B cell (primary cell): ENCODE data around the gene CALML6. TPM values are rescaled to one million over a fixed set of nuclear protein-coding genes. Genes with fewer than 3 reads are reported as not detected.
A peak's percentile ranks its signal among the peaks of the same experiment; 100 is the strongest.

Experiments used
- ATAC-seq: fragments of 200-7000 bp; cut with Tn5 transposase; one replicate; pipeline ENCODE4 v1.10.0; 2021; ENCODE audit warnings: low read depth, mild to moderate bottlenecking, moderate number of reproducible peaks, moderate library complexity
- CTCF ChIA-PET: fragments of 350-600 bp; sonication (Branson Sonifier 250); formaldehyde crosslinking; loops from one replicate; lab custom pipeline; 2021; ENCODE audit warnings: antibody characterized with exemption, inconsistent platforms; lab: Charles Lee
- POLR2A ChIA-PET: fragments of 350-600 bp; sonication (Branson Sonifier 250); formaldehyde crosslinking; loops from one replicate; lab custom pipeline; 2021; ENCODE audit warnings: antibody characterized with exemption; lab: Charles Lee
- DNase-seq: peaks from one replicate; pipeline ENCODE4 v3.0.0; 2013
- H2AFZ ChIP-seq: 2 replicates; pipeline ENCODE4 v1.6.1; 2012; ENCODE audit warnings: mild to moderate bottlenecking, low read depth, low read length; ENCODE audit not compliant: insufficient read depth, poor library complexity, severe bottlenecking
- H3K27ac ChIP-seq, 2 donors: 1 replicate in 1 of 2; 2 replicates in 1 of 2; pipeline ENCODE4 v1.5.1; 2012 to 2013; ENCODE audit warnings: low read length in 2 of 2, mild to moderate bottlenecking in 2 of 2, moderate library complexity in 1 of 2
- H3K27me3 ChIP-seq, 4 experiments: fragments of 200-600 bp in 1 of 4; sonication (generic) in 1 of 4; replicated peaks in 1 of 4; 1 replicate in 2 of 4; 2 replicates in 2 of 4; pipeline versions ENCODE4 v1.6.1 to v1.7.0; 2013 to 2016; ENCODE audit warnings: low read length in 3 of 4, mild to moderate bottlenecking in 2 of 4, mixed read lengths in 1 of 4, moderate library complexity in 1 of 4; ENCODE audit not compliant: insufficient read depth in 4 of 4, control insufficient read depth in 3 of 4; ENCODE audit errors: control extremely low read depth in 1 of 4
- H3K36me3 ChIP-seq, 2 experiments: replicated peaks in 1 of 2; 1 replicate in 1 of 2; 2 replicates in 1 of 2; pipeline versions ENCODE4 v1.6.1 to v1.7.1; 2013; ENCODE audit warnings: low read length in 1 of 2; ENCODE audit not compliant: insufficient read depth in 2 of 2, control insufficient read depth in 1 of 2; ENCODE audit errors: control extremely low read depth in 1 of 2, extremely low read depth in 1 of 2
- H3K4me1 ChIP-seq, 2 donors: fragments of 200-600 bp in 1 of 2; sonication (generic) in 1 of 2; 1 replicate in 1 of 2; 2 replicates in 1 of 2; pipeline versions ENCODE4 v1.5.1 to v1.6.1; 2013 to 2017; ENCODE audit warnings: low read length in 2 of 2; ENCODE audit not compliant: control insufficient read depth in 2 of 2, insufficient read depth in 2 of 2
- H3K4me2 ChIP-seq: replicated peaks from 2 replicates; pipeline ENCODE3; 2012; ENCODE audit warnings: mild to moderate bottlenecking, low read depth, low read length; ENCODE audit not compliant: poor library complexity, severe bottlenecking
- H3K4me3 ChIP-seq, 5 experiments: fragments of 200-600 bp in 1 of 5; sonication (generic) in 1 of 5; 1 replicate in 3 of 5; 2 replicates in 2 of 5; pipeline versions ENCODE4 v1.5.1 to v1.7.0; 2011 to 2016; ENCODE audit warnings: low read length in 4 of 5, mild to moderate bottlenecking in 4 of 5, low read depth in 2 of 5, control low read depth in 1 of 5, moderate library complexity in 1 of 5; ENCODE audit not compliant: insufficient read depth in 1 of 5; ENCODE audit errors: control extremely low read depth in 1 of 5, extremely low read depth in 1 of 5
- H3K79me2 ChIP-seq: fragments of 200-600 bp; sonication (generic); one replicate; pipeline ENCODE4 v1.6.0; 2016; ENCODE audit warnings: low read length; ENCODE audit not compliant: control insufficient read depth, insufficient read depth
- H3K9ac ChIP-seq: fragments of 200-600 bp; sonication (generic); 2 replicates; pipeline ENCODE4 v1.6.1; 2017; ENCODE audit warnings: mild to moderate bottlenecking, low read length, moderate library complexity
- H3K9me3 ChIP-seq, 3 donors: one replicate each; pipeline versions ENCODE4 v1.6.1 to v1.7.1; 2013; ENCODE audit warnings: low read length in 2 of 3; ENCODE audit not compliant: control insufficient read depth in 2 of 3, insufficient read depth in 1 of 3; ENCODE audit errors: control extremely low read depth in 1 of 3
- H4K20me1 ChIP-seq: 2 replicates; pipeline ENCODE4 v1.6.0; 2012; ENCODE audit warnings: mild to moderate bottlenecking, low read length; ENCODE audit not compliant: insufficient read depth, control insufficient read depth, poor library complexity, severe bottlenecking
- H3K27ac Mint-ChIP-seq: one replicate; pipeline ENCODE4 v1.8.0; 2021; ENCODE audit warnings: mixed read lengths
- H3K27me3 Mint-ChIP-seq: one replicate; pipeline ENCODE4 v1.8.0; 2021; ENCODE audit warnings: mixed read lengths
- H3K4me1 Mint-ChIP-seq: one replicate; pipeline ENCODE4 v1.8.0; 2021; ENCODE audit warnings: mixed read lengths
- H3K4me3 Mint-ChIP-seq: one replicate; pipeline ENCODE4 v1.8.0; 2021; ENCODE audit warnings: mixed read lengths
- H3K9me3 Mint-ChIP-seq: one replicate; pipeline ENCODE4 v1.8.0; 2022; ENCODE audit warnings: mixed read lengths; ENCODE audit not compliant: insufficient read depth
- CTCF ChIP-seq: fragments of 200-600 bp; IDR thresholded peaks from one replicate; pipeline ENCODE4 v1.8.0; 2022; ENCODE audit warnings: antibody characterized with exemption, mild to moderate bottlenecking
- EZH2 ChIP-seq: IDR thresholded peaks from 2 replicates; pipeline ENCODE4 v1.6.1; 2012; ENCODE audit warnings: borderline replicate concordance, low read depth, mild to moderate bottlenecking, moderate library complexity, low read length; ENCODE audit not compliant: insufficient read depth, poor library complexity, severe bottlenecking
- WGBS: methylation state at CpG from one replicate; pipeline ENCODE4 v1.1.5; 2013; ENCODE audit warnings: missing lambda C conversion rate; ENCODE audit not compliant: insufficient coverage; 5-methylcytosine and 5-hydroxymethylcytosine counted together
- intact Hi-C: fragments of 100-400 bp; cut with micrococcal nuclease; formaldehyde crosslinking; loops from one replicate; pipeline ENCODE4 v1.10.0; 2022
- polyA plus RNA-seq: library from polyadenylated mRNA; depleted of rRNA; stranded (reverse); fragments of >200 nt; gene quantifications from 2 replicates; pipeline ENCODE4 v1.2.3, GENCODE V29; 2012
- total RNA-seq, 2 donors: library from RNA; stranded (reverse); fragments of 120-200 nt in 1 of 2; gene quantifications; 1 replicate in 1 of 2; 2 replicates in 1 of 2; pipeline versions ENCODE4 v1.2.3 to v1.2.4, GENCODE V29; 2013 to 2022

CALML6 gene
- total and polyA plus RNA-seq, 2 donors (not counting 1 experiment from before 2014, with no cell fraction given): 0.64 to 2.0 TPM

- Mint-ChIP-seq H3K27ac (peak overlapping the region; percentile 53), H3K27me3 (no peaks in the 10 kb centered on the region), H3K4me3 (no peak overlapping the region), H3K4me1 (peaks cover 24% of the 10 kb centered on the region), H3K9me3 (no peaks in the 10 kb centered on the region)
- Histone ChIP-seq H3K27me3 (no peaks in the 10 kb centered on the region), H4K20me1 (no peaks in the 10 kb centered on the region), H3K9me3 (peaks cover 0 to 10% (median 0%) of the 10 kb centered on the region in 3 donors), H3K9ac (no peak overlapping the region), H3K4me3 (no peak overlapping the region), H3K4me1 (peaks cover 17 to 34% of the 10 kb centered on the region in 2 donors), H3K36me3 (no peaks in the 10 kb centered on the region), H3K4me2 (peak overlapping the region; percentile 53), H3K27ac (no peak overlapping the region), H3K79me2 (peaks cover 8% of the 10 kb centered on the region), H2AFZ (no peak overlapping the region)
- ChIA-PET POLR2A (interaction anchor here (0.6 to 1.2 kb wide), 3 partner anchors 9 to 129 kb away, joined by 3 to 5 read pairs (median 4); no protein-coding TSS in a partner anchor), CTCF (interaction anchor here (0.9 kb wide), 1 partner anchor 112 kb away, joined by 3 read pairs; no protein-coding TSS in a partner anchor)
- no peak for ATAC-seq
- TF ChIP-seq EZH2 (no peak), CTCF (no peak)
- DNase-seq: no peak
- intact Hi-C loops: no loop called here
- WGBS: 74% methylated on average over 11 of the region's 14 CpGs
Measured at GRCh38 chr1:1900883-1901640, 14.0 kb upstream of the CALML6 start.
